Gastrocnemius medialis (tissue), 4 donors: ENCODE results near the gene ZNF814.
"Not testable (repeated sequence)": the region's sequence is repeated elsewhere in the genome, so short reads cannot be mapped to it uniquely, and the experiment has no call there.

Source experiments
- POLR2A ChIP-seq, 2 donors: fragments of 450-650 bp; IDR thresholded peaks; one replicate each; pipeline ENCODE4 v1.6.1; 2017; ENCODE audit warnings: antibody characterized with exemption in 2 of 2, mild to moderate bottlenecking in 2 of 2, moderate library complexity in 2 of 2
- TF ChIP-seq, protein P1 (sequence below), 5 experiments: fragments of 450-650 bp in 3 of 5; fragments of 200-600 bp in 2 of 5; sonication (generic) in 2 of 5; IDR thresholded peaks in 4 of 5; conservative IDR thresholded peaks in 1 of 5; 1 replicate in 4 of 5; 2 replicates in 1 of 5; pipeline ENCODE4 v1.5.1; 2016 to 2019; ENCODE audit warnings: antibody characterized with exemption in 5 of 5, mild to moderate bottlenecking in 3 of 5, moderate library complexity in 3 of 5

DNA sequence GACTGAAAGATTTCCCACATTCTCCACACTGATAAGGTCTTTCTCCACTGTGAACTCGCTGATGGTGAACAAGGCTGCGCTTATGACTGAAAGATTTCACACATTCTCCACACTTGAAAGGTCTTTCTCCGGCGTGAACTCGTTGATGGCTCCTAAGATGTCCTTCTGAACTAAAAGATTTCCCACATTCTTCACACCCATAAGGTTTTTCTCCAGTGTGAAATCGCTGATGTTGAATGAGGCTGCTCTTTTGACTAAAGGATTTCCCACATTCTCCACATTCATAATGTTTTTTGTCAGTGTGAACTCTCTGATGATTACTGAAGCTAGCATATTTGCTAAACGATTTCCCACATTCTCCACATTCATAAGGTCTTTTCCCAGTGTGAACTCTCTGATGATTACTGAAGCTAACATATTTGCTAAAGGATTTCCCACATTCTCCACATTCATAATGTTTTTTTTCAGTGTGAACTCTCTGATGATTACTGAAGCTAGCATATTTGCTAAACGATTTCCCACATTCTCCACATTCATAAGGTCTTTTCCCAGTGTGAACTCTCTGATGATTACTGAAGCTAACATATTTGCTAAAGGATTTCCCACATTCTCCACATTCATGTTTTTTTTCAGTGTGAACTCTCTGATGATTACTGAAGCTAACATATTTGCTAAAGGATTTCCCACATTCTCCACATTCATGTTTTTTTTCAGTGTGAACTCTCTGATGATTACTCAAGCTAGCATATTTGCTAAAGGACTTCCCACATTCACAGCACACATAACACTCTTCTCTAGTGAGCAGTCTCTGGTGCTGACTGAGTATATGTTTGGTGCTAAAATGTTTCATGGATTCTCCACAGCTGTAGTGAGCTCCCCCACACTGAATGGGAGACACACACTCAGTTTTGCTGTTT is 14.7 kb downstream of the ZNF814 start:
- TF ChIP-seq, protein P1, sequence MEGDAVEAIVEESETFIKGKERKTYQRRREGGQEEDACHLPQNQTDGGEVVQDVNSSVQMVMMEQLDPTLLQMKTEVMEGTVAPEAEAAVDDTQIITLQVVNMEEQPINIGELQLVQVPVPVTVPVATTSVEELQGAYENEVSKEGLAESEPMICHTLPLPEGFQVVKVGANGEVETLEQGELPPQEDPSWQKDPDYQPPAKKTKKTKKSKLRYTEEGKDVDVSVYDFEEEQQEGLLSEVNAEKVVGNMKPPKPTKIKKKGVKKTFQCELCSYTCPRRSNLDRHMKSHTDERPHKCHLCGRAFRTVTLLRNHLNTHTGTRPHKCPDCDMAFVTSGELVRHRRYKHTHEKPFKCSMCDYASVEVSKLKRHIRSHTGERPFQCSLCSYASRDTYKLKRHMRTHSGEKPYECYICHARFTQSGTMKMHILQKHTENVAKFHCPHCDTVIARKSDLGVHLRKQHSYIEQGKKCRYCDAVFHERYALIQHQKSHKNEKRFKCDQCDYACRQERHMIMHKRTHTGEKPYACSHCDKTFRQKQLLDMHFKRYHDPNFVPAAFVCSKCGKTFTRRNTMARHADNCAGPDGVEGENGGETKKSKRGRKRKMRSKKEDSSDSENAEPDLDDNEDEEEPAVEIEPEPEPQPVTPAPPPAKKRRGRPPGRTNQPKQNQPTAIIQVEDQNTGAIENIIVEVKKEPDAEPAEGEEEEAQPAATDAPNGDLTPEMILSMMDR (IDR thresholded peaks at IDR 0.05 in 4 of 5, conservative IDR thresholded peaks at IDR 0.05 in 1 of 5) = not testable (repeated sequence)
- not testable (repeated sequence) for TF ChIP-seq POLR2A (IDR thresholded peaks at IDR 0.05)
